ENCODE measurements around the gene GRK4. TPM values are rescaled to one million over a fixed set of nuclear protein-coding genes. Genes with fewer than 3 reads are reported as not detected.

GRK4 gene
- total RNA-seq, 1 experiment from 2014 or later = 2.5 TPM

GRCh38 chr4:3039706-3040366 lies 76.5 kb downstream of the GRK4 start:
- in situ Hi-C loops (cut with HindIII; ENCODE audit: low pct_unique_long_range_greater_than_20kb, low sequenced_read_pairs) (no loop called here), intact Hi-C loops (cut with micrococcal nuclease; ENCODE audit: unreplicated experiment) (no loop called here)
- Histone ChIP-seq H3K4me3 (ENCODE audit: low read depth in 2 of 2, low read length in 2 of 2) (no peak overlapping the region), H3K36me3 (ENCODE audit: control insufficient read depth, insufficient read depth, low read length) (no peaks in the 10 kb centered on the region), H3K27ac (ENCODE audit: low read length) (no peak overlapping the region), H3K27me3 (ENCODE audit: control insufficient read depth, insufficient read depth, low read length) (no peaks in the 10 kb centered on the region), H3K4me1 (ENCODE audit: control insufficient read depth, insufficient read depth, low read length) (no peaks in the 10 kb centered on the region), H3K9me3 (ENCODE audit: control insufficient read depth, insufficient read depth, low read depth, low read length) (no peaks in the 10 kb centered on the region)
- TF ChIP-seq CTCF (IDR thresholded peaks at IDR 0.05) (no peak), TCF7L2 (IDR thresholded peaks at IDR 0.05; ENCODE audit: low read depth, low read length) (no peak), SIN3A (IDR thresholded peaks at IDR 0.05; ENCODE audit: borderline replicate concordance, insufficient read depth, low read depth, low read length) (no peak), POLR2AphosphoS5 (IDR thresholded peaks at IDR 0.05; ENCODE audit: low read depth, low read length) (no peak)
- TF ChIP-seq, protein P1, sequence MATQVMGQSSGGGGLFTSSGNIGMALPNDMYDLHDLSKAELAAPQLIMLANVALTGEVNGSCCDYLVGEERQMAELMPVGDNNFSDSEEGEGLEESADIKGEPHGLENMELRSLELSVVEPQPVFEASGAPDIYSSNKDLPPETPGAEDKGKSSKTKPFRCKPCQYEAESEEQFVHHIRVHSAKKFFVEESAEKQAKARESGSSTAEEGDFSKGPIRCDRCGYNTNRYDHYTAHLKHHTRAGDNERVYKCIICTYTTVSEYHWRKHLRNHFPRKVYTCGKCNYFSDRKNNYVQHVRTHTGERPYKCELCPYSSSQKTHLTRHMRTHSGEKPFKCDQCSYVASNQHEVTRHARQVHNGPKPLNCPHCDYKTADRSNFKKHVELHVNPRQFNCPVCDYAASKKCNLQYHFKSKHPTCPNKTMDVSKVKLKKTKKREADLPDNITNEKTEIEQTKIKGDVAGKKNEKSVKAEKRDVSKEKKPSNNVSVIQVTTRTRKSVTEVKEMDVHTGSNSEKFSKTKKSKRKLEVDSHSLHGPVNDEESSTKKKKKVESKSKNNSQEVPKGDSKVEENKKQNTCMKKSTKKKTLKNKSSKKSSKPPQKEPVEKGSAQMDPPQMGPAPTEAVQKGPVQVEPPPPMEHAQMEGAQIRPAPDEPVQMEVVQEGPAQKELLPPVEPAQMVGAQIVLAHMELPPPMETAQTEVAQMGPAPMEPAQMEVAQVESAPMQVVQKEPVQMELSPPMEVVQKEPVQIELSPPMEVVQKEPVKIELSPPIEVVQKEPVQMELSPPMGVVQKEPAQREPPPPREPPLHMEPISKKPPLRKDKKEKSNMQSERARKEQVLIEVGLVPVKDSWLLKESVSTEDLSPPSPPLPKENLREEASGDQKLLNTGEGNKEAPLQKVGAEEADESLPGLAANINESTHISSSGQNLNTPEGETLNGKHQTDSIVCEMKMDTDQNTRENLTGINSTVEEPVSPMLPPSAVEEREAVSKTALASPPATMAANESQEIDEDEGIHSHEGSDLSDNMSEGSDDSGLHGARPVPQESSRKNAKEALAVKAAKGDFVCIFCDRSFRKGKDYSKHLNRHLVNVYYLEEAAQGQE (IDR thresholded peaks at IDR 0.05; ENCODE audit: insufficient read depth in 1 of 2, low read depth in 2 of 2, low read length in 1 of 2) = no peak
- CTCF ChIA-PET = no interaction called here
- POLR2A ChIA-PET = no interaction called here
- ATAC-seq (no peak), DNase-seq (ENCODE audit: low read depth, low spot score) (no peak)
- BruUV-seq (replicated peaks) = no TSS peak

DNA sequence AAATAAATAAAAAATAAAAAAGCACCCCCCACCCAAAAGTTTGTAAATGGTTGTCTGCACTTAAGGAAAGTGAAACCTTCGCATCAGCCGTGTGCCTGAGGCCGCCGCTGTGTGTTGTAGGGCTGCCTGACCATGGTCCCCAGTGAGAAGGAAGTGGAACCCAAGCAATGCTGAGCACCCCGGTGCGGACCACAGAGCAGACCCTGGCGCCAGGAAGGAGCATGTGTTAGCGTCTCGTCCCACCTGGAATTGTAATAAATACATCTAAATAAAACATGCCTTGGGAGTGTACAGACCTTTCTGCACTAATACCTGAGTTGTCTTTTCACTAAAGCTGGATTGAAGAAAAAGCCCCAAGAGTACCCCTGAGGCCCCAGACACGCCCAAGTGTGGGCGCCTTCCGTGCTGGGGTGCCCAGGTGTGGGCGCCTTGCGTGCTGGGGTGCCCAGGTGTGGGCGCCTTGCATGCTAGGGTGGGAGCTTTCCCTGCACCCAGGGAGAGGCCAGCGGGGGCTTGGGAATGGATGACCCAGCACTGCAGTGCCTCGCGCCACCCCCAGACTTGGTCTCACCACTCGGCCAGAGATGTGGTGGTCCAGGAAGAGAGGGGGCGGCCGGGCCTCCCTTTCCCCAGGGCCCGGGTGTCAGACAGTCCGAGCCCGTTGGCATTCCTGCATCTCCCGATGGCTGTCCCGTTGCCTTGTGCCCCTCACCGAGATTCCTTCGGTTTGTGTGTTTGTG lies 77.3 kb downstream of the GRK4 start:
- H3K4me1 ChIP-seq (ENCODE audit: control insufficient read depth, insufficient read depth, low read length) = no peaks in the 10 kb centered on the region
- no peaks in the 10 kb centered on the region for H3K27me3 ChIP-seq (ENCODE audit: control insufficient read depth, insufficient read depth, low read length)
- in situ Hi-C loops (cut with HindIII; ENCODE audit: low pct_unique_long_range_greater_than_20kb, low sequenced_read_pairs) (no loop called here), intact Hi-C loops (cut with micrococcal nuclease; ENCODE audit: unreplicated experiment) (no loop called here)
- no peak overlapping the region for H3K27ac ChIP-seq (ENCODE audit: low read length)
- DNase-seq (ENCODE audit: low read depth, low spot score) = no peak
- ChIA-PET CTCF (no interaction called here), POLR2A (no interaction called here)
- H3K36me3 ChIP-seq (ENCODE audit: control insufficient read depth, insufficient read depth, low read length) = no peaks in the 10 kb centered on the region
- no peak for ATAC-seq
- TF ChIP-seq SIN3A (IDR thresholded peaks at IDR 0.05; ENCODE audit: borderline replicate concordance, insufficient read depth, low read depth, low read length) (no peak), TCF7L2 (IDR thresholded peaks at IDR 0.05; ENCODE audit: low read depth, low read length) (no peak), POLR2AphosphoS5 (IDR thresholded peaks at IDR 0.05; ENCODE audit: low read depth, low read length) (no peak), CTCF (IDR thresholded peaks at IDR 0.05) (no peak)
- TF ChIP-seq, protein P1 (IDR thresholded peaks at IDR 0.05; ENCODE audit: insufficient read depth in 1 of 2, low read depth in 2 of 2, low read length in 1 of 2) = no peak
- no peaks in the 10 kb centered on the region for H3K9me3 ChIP-seq (ENCODE audit: control insufficient read depth, insufficient read depth, low read depth, low read length)
- no peak overlapping the region for H3K4me3 ChIP-seq (ENCODE audit: low read depth in 2 of 2, low read length in 2 of 2)
- no TSS peak for BruUV-seq (replicated peaks)
